SK-N-MC (cell line): ENCODE results near the gene RPUSD1.
A peak's percentile ranks its signal among the peaks of the same experiment; 100 is the strongest.

Experiments used
- DNase-seq: peaks from one replicate; pipeline ENCODE4 v3.0.0-alpha.2; 2011; ENCODE audit warnings: low read depth, low spot score
- H3K27ac ChIP-seq: fragments of 200-600 bp; sonication (generic); 2 replicates; pipeline ENCODE4 v1.5.1; 2016; ENCODE audit warnings: mixed run types
- H3K36me3 ChIP-seq: fragments of 200-600 bp; sonication (generic); 2 replicates; pipeline ENCODE4 v1.6.1; 2017; ENCODE audit warnings: antibody characterized with exemption, low read length, mixed read lengths; ENCODE audit not compliant: insufficient read depth
- H3K4me3 ChIP-seq: fragments of 200-600 bp; sonication (generic); 2 replicates; pipeline ENCODE4 v1.5.1; 2016
- H3K9ac ChIP-seq: fragments of 200-600 bp; sonication (generic); 2 replicates; pipeline ENCODE4 v1.8.0; 2017; ENCODE audit warnings: mixed run types, mixed read lengths; ENCODE audit not compliant: insufficient read length
- H3K9me3 ChIP-seq: fragments of 200-600 bp; sonication (generic); 2 replicates; pipeline ENCODE4 v1.6.1; 2017; ENCODE audit warnings: low read depth, mild to moderate bottlenecking, antibody characterized with exemption, low read length, moderate library complexity, mixed read lengths
- EZH2 ChIP-seq: fragments of 200-600 bp; sonication (generic); IDR thresholded peaks from one replicate; pipeline ENCODE4 v1.6.1; 2017; ENCODE audit warnings: antibody characterized with exemption
- FOXP2 ChIP-seq: optimal IDR thresholded peaks from 2 replicates; pipeline ENCODE3; 2011; ENCODE audit warnings: mild to moderate bottlenecking, moderate library complexity; ENCODE audit not compliant: insufficient read depth; ENCODE audit errors: extremely low read length, control extremely low read depth
- POLR2AphosphoS5 ChIP-seq: IDR thresholded peaks from 2 replicates; pipeline ENCODE4 v1.6.1; 2012; ENCODE audit warnings: mild to moderate bottlenecking, low read depth, low read length, borderline replicate concordance

The RPUSD1 gene

GRCh38 chr16:830107-830870, 42.1 kb upstream of the RPUSD1 start:
- H3K36me3 ChIP-seq, result no peaks in the 10 kb centered on the region
- DNase-seq, result no peak
- H3K27ac ChIP-seq, result no peak overlapping the region
- H3K4me3 ChIP-seq, result no peak overlapping the region
- H3K9me3 ChIP-seq, result no peaks in the 10 kb centered on the region
- H3K9ac ChIP-seq, result no peak overlapping the region
- no peak for TF ChIP-seq POLR2AphosphoS5
- no peak for TF ChIP-seq EZH2
- TF ChIP-seq FOXP2, result no peak

- Histone ChIP-seq H3K9me3 (no peaks in the 10 kb centered on the region), H3K27ac (no peak overlapping the region), H3K4me3 (no peak overlapping the region), H3K9ac (no peak overlapping the region), H3K36me3 (no peaks in the 10 kb centered on the region)
- TF ChIP-seq FOXP2 (no peak), POLR2AphosphoS5 (no peak), EZH2 (no peak)
- no peak for DNase-seq
Observed at GRCh38 chr16:828891-829290, 40.7 kb upstream of the RPUSD1 start.

GRCh38 chr16:827513-827912, 39.3 kb upstream of the RPUSD1 start:
- no peak for DNase-seq
- Histone ChIP-seq H3K27ac (no peak overlapping the region), H3K36me3 (no peaks in the 10 kb centered on the region), H3K4me3 (no peak overlapping the region), H3K9ac (no peak overlapping the region), H3K9me3 (no peaks in the 10 kb centered on the region)
- TF ChIP-seq FOXP2 (no peak), POLR2AphosphoS5 (no peak), EZH2 (no peak)

GRCh38 chr16:825341-826061, 37.3 kb upstream of the RPUSD1 start:
- Histone ChIP-seq H3K9me3 (no peaks in the 10 kb centered on the region), H3K27ac (peak overlapping the region; percentile 75), H3K9ac (peak overlapping the region; percentile 23), H3K4me3 (peak overlapping the region; percentile 19), H3K36me3 (no peaks in the 10 kb centered on the region)
- TF ChIP-seq EZH2, result no peak
- TF ChIP-seq POLR2AphosphoS5, result no peak
- no peak for TF ChIP-seq FOXP2
- DNase-seq, result no peak

GRCh38 chr16:824601-825000, 36.4 kb upstream of the RPUSD1 start:
- Histone ChIP-seq H3K36me3 (no peaks in the 10 kb centered on the region), H3K4me3 (no peak overlapping the region; the same call in 1 of the 2 replicates), H3K9ac (no peak overlapping the region), H3K27ac (no peak overlapping the region), H3K9me3 (no peaks in the 10 kb centered on the region)
- TF ChIP-seq EZH2, result no peak
- no peak for TF ChIP-seq FOXP2
- no peak for TF ChIP-seq POLR2AphosphoS5
- DNase-seq, result no peak

- no peaks in the 10 kb centered on the region for H3K36me3 ChIP-seq
- no peak overlapping the region for H3K4me3 ChIP-seq
- no peak for DNase-seq
- no peak overlapping the region for H3K27ac ChIP-seq
- no peak overlapping the region for H3K9ac ChIP-seq
- H3K9me3 ChIP-seq, result no peaks in the 10 kb centered on the region
- TF ChIP-seq FOXP2, result no peak
- TF ChIP-seq EZH2, result no peak
- no peak for TF ChIP-seq POLR2AphosphoS5
Observed at GRCh38 chr16:824194-824593, 36.0 kb upstream of the RPUSD1 start.

GRCh38 chr16:822909-823297, 34.7 kb upstream of the RPUSD1 start:
- Histone ChIP-seq H3K4me3 (no peak overlapping the region), H3K27ac (no peak overlapping the region), H3K36me3 (no peaks in the 10 kb centered on the region), H3K9me3 (no peaks in the 10 kb centered on the region), H3K9ac (no peak overlapping the region)
- DNase-seq, result no peak
- TF ChIP-seq POLR2AphosphoS5, result no peak
- no peak for TF ChIP-seq EZH2
- TF ChIP-seq FOXP2, result no peak

GRCh38 chr16:822174-822908, 34.2 kb upstream of the RPUSD1 start:
- TF ChIP-seq POLR2AphosphoS5, result no peak
- TF ChIP-seq FOXP2, result no peak
- Histone ChIP-seq H3K9ac (no peak overlapping the region), H3K9me3 (no peaks in the 10 kb centered on the region), H3K36me3 (no peaks in the 10 kb centered on the region), H3K4me3 (no peak overlapping the region), H3K27ac (no peak overlapping the region)
- DNase-seq, result no peak

GRCh38 chr16:821751-822150, 33.6 kb upstream of the RPUSD1 start:
- no peak overlapping the region for H3K4me3 ChIP-seq
- no peaks in the 10 kb centered on the region for H3K36me3 ChIP-seq
- no peak overlapping the region for H3K27ac ChIP-seq
- no peak for DNase-seq
- TF ChIP-seq FOXP2, result no peak
- TF ChIP-seq POLR2AphosphoS5, result no peak
- no peak for TF ChIP-seq EZH2
- H3K9me3 ChIP-seq, result no peaks in the 10 kb centered on the region
- no peak overlapping the region for H3K9ac ChIP-seq
